A673 (cell line): ENCODE measurements around the gene SAFB2. TPM values are rescaled to one million over a fixed set of nuclear protein-coding genes. Genes with fewer than 3 reads are reported as not detected.

ENCODE experiments used
- BruUV-seq: library from RNA; stranded (reverse); fragments of 400-500 nt; replicated peaks from 2 replicates; lab custom pipeline; 2021; lab: Mats Ljungman, UMichigan
- CTCF ChIA-PET: fragments of 300-600 bp; sonication (Branson Sonifier 250); formaldehyde crosslinking; loops from one replicate; lab custom pipeline; 2022; ENCODE audit warnings: antibody characterized with exemption; lab: Charles Lee
- POLR2A ChIA-PET: fragments of 300-600 bp; sonication (Branson Sonifier 250); formaldehyde crosslinking; loops from one replicate; lab custom pipeline; 2022; ENCODE audit warnings: antibody characterized with exemption; ENCODE audit not compliant: low non-redundant PET; lab: Charles Lee
- DNase-seq: peaks from one replicate; pipeline ENCODE4 v3.0.0-alpha.2; 2015; ENCODE audit warnings: low spot score
- H3K27ac ChIP-seq: fragments of 200-600 bp; sonication (generic); 2 replicates; pipeline ENCODE4 v1.5.1; 2016; ENCODE audit warnings: mixed run types, low read depth, mild to moderate bottlenecking, mixed read lengths, antibody characterized with exemption, low read length; ENCODE audit not compliant: poor library complexity, severe bottlenecking
- H3K27me3 ChIP-seq: fragments of 200-600 bp; sonication (generic); replicated peaks from 2 replicates; pipeline ENCODE4 v1.6.1; 2017; ENCODE audit warnings: mixed run types, low read depth, mild to moderate bottlenecking, mixed read lengths, antibody characterized with exemption, low read length; ENCODE audit not compliant: insufficient read depth, poor library complexity
- H3K36me3 ChIP-seq: fragments of 200-600 bp; sonication (generic); 2 replicates; pipeline ENCODE4 v1.6.1; 2016; ENCODE audit warnings: mixed run types, mild to moderate bottlenecking, mixed read lengths, antibody characterized with exemption, low read length; ENCODE audit not compliant: insufficient read depth, poor library complexity, severe bottlenecking
- H3K4me1 ChIP-seq: fragments of 200-600 bp; sonication (generic); 2 replicates; pipeline ENCODE4 v1.6.1; 2017; ENCODE audit warnings: mixed run types, mild to moderate bottlenecking, mixed read lengths, antibody characterized with exemption, low read length; ENCODE audit not compliant: insufficient read depth, poor library complexity, severe bottlenecking
- H3K4me3 ChIP-seq: fragments of 200-600 bp; sonication (generic); 2 replicates; pipeline ENCODE4 v1.5.1; 2016; ENCODE audit warnings: low read depth, mixed run types, mild to moderate bottlenecking, mixed read lengths, low read length; ENCODE audit not compliant: poor library complexity, severe bottlenecking
- H3K9me3 ChIP-seq: fragments of 200-600 bp; sonication (generic); 2 replicates; pipeline ENCODE4 v1.6.1; 2016; ENCODE audit warnings: mixed run types, low read depth, mild to moderate bottlenecking, mixed read lengths, antibody characterized with exemption, low read length; ENCODE audit not compliant: poor library complexity, severe bottlenecking
- CTCF ChIP-seq: fragments of 300-800, 200-600 bp; sonication (generic); conservative IDR thresholded peaks from 2 replicates; pipeline ENCODE4 v1.5.1; 2017; ENCODE audit warnings: low read depth, mild to moderate bottlenecking, antibody characterized with exemption, low read length, moderate library complexity, mixed read lengths
- EZH2 ChIP-seq: fragments of 200-600 bp; sonication (generic); IDR thresholded peaks from 2 replicates; pipeline ENCODE4 v1.6.1; 2017; ENCODE audit warnings: borderline replicate concordance, low read depth, mild to moderate bottlenecking, mixed read lengths, antibody characterized with exemption, low read length; ENCODE audit not compliant: poor library complexity, severe bottlenecking
- intact Hi-C: fragments of 100-400 bp; cut with micrococcal nuclease; formaldehyde crosslinking; loops from one replicate; pipeline ENCODE4 v1.10.0; 2022; ENCODE audit not compliant: unreplicated experiment
- total RNA-seq: library from RNA; stranded (reverse); gene quantifications from 2 replicates; pipeline ENCODE4 v1.2.3, GENCODE V29; 2021

The SAFB2 gene
- total RNA-seq, 1 experiment from 2014 or later, result 153 TPM

- CTCF ChIA-PET, result no interaction called here
- Histone ChIP-seq H3K9me3 (no peaks in the 10 kb centered on the region), H3K36me3 (no peaks in the 10 kb centered on the region), H3K27me3 (no peaks in the 10 kb centered on the region), H3K4me1 (no peaks in the 10 kb centered on the region), H3K27ac (no peak overlapping the region), H3K4me3 (no peak overlapping the region)
- intact Hi-C loops, result no loop called here
- BruUV-seq, result no TSS peak
- no peak for DNase-seq
- TF ChIP-seq CTCF (no peak), EZH2 (no peak)
- POLR2A ChIA-PET, result no interaction called here
These were observed 62.4 kb downstream of the SAFB2 start for GRCh38 chr19:5560156-5560555.

GRCh38 chr19:5559804-5560133, 62.8 kb downstream of the SAFB2 start:
- Histone ChIP-seq H3K4me3 (no peak overlapping the region), H3K27me3 (no peaks in the 10 kb centered on the region), H3K27ac (no peak overlapping the region), H3K36me3 (no peaks in the 10 kb centered on the region), H3K4me1 (no peaks in the 10 kb centered on the region), H3K9me3 (no peaks in the 10 kb centered on the region)
- DNase-seq, result no peak
- intact Hi-C loops, result no loop called here
- TF ChIP-seq EZH2 (no peak), CTCF (no peak)
- no TSS peak for BruUV-seq
- CTCF ChIA-PET, result no interaction called here
- POLR2A ChIA-PET, result no interaction called here

DNA sequence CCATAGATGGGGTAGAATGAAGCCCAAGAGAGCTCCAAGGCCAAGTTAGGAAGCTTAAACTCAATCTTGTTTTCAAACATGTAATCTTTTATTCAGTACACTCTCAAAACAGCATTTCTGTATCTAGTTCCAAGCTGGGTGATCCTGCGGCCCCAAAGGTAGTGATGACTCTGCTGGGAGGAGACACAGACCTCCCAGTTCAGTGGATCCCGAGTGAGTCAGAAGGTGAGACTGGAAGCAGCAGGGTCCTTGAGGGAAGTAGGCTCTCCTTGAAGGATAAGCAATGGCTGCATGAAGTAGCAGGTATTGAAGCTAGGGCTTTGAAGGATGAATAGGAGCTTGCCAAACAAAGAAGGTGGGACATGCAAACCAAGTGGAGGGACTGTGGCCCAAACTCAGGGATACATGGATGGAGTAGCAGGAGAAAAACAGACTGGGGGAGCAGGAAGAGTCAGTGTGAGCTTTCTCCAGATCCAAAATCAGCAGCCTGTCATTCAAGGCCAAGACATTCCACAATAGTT, 64.4 kb downstream of the SAFB2 start:
- no peak overlapping the region for H3K4me3 ChIP-seq
- no peak for DNase-seq
- CTCF ChIA-PET, result no interaction called here
- peaks cover 6% of the 10 kb centered on the region for H3K4me1 ChIP-seq
- H3K9me3 ChIP-seq, result no peaks in the 10 kb centered on the region
- BruUV-seq, result no TSS peak
- intact Hi-C loops, result no loop called here
- no peaks in the 10 kb centered on the region for H3K36me3 ChIP-seq
- H3K27ac ChIP-seq, result no peak overlapping the region
- no peaks in the 10 kb centered on the region for H3K27me3 ChIP-seq
- no peak for TF ChIP-seq EZH2
- POLR2A ChIA-PET, result no interaction called here

GRCh38 chr19:5557691-5558090, 64.9 kb downstream of the SAFB2 start:
- ChIA-PET POLR2A (no interaction called here), CTCF (no interaction called here)
- BruUV-seq, result no TSS peak
- no peak for TF ChIP-seq CTCF
- no peak for TF ChIP-seq EZH2
- Histone ChIP-seq H3K4me3 (no peak overlapping the region), H3K9me3 (no peaks in the 10 kb centered on the region), H3K36me3 (no peaks in the 10 kb centered on the region), H3K4me1 (peaks cover 6% of the 10 kb centered on the region), H3K27me3 (no peaks in the 10 kb centered on the region), H3K27ac (no peak overlapping the region)
- intact Hi-C loops, result no loop called here
- DNase-seq, result no peak
